ENCODE data around the gene PPP1R9A. TPM values are rescaled to one million over a fixed set of nuclear protein-coding genes. Genes with fewer than 3 reads are reported as not detected.

The PPP1R9A gene
- total and polyA plus RNA-seq, 10 of the 15 experiments (the other 5 are each of a cell fraction or from before 2014, with no cell fraction given), result 0.04 to 0.12 TPM; not detected in 8

DNA sequence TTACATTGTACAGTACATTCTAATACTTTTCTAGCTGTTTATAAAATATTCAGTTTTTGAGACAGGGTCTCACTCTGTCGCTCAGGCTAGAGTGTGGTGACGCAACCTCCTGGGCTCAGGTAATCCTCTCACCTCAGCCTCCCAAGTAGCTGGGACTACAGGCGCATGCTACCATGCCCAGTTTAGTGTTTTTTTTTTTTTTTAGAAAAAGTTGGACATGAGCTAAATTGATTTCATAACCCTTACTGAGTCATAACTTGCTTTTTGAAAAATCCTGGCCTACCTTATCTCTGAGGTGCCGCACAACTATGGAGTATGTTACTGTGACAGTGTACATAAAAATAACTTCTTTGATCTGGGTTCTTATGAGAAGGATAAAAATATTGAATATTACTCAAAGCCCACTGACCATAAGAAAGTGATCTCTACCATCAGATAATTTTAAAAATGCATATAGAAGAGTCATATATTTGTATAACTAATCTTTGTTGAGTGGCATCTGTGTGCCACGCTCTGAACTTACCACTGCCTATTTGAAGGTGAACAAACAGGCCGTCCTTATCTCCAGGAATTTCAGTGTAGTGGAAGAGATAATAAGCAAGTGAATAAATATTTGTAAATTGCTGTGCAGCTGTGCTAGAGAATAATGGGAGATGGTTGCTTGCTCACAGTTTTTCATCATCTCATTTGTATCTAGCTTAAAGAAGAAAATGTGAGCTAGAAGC is 73.2 kb downstream of the PPP1R9A start:
- Histone ChIP-seq H3K27ac (ENCODE audit: control insufficient read depth, insufficient read depth) (no peak overlapping the region), H4K20me1 (ENCODE audit: control insufficient read depth, insufficient read depth) (no peaks in the 10 kb centered on the region), H3K4me2 (ENCODE audit: control insufficient read depth, insufficient read depth) (no peak overlapping the region), H3K79me2 (ENCODE audit: control insufficient read depth, insufficient read depth, low read length) (no peaks in the 10 kb centered on the region), H3K4me1 (ENCODE audit: control insufficient read depth, insufficient read depth, low read length) (no peaks in the 10 kb centered on the region), H3K27me3 (replicated peaks in 1 of 2; ENCODE audit: control insufficient read depth in 2 of 2, insufficient read depth in 2 of 2, low read length in 1 of 2) (no peaks in the 10 kb centered on the region), H3K9ac (ENCODE audit: control insufficient read depth, insufficient read depth, low read length) (no peak overlapping the region), H3K36me3 (ENCODE audit: control insufficient read depth in 2 of 2, insufficient read depth in 2 of 2, low read length in 1 of 2) (no peaks in the 10 kb centered on the region), H3K4me3 (no peak overlapping the region), H3K9me3 (replicated peaks; ENCODE audit: control insufficient read depth, insufficient read depth, low read length) (no peaks in the 10 kb centered on the region), H2AFZ (ENCODE audit: control insufficient read depth, low read depth, low read length) (no peak overlapping the region)
- ChIA-PET RAD21 (ENCODE audit: unreplicated experiment) (no interaction called here), POLR2A (interaction anchor here (0.6 kb wide), 1 partner anchor 415 kb away, joined by 5 read pairs; the partner anchor contains the start of gene PON3), SMC1A (ENCODE audit: uncharacterized antibody, unreplicated experiment) (no interaction called here), CTCF (no interaction called here)
- ATAC-seq, result no peak
- FAIRE-seq, result no peak
- no peak for DNase-seq (ENCODE audit: low read depth, low spot score)
- intact Hi-C loops (cut with micrococcal nuclease; ENCODE audit: unreplicated experiment), result no loop called here
- BruUV-seq (replicated peaks), result no TSS peak
- in situ Hi-C loops (cut with MboI), result no loop called here
- WGBS (ENCODE audit: insufficient coverage, insufficient replicate concordance, low lambda C conversion rate, missing lambda C conversion rate), result 80% methylated on average over 6 of the region's 6 CpGs
- TF ChIP-seq BCL11A (IDR thresholded peaks at IDR 0.05; ENCODE audit: low read depth, low read length), result no peak
- TF ChIP-seq TARDBP (IDR thresholded peaks at IDR 0.05; ENCODE audit: borderline replicate concordance), result no peak
- TF ChIP-seq IRF4 (IDR thresholded peaks at IDR 0.05; ENCODE audit: low read depth, low read length), result no peak
- no peak for TF ChIP-seq SMARCA5 (IDR thresholded peaks at IDR 0.05)
- no peak for TF ChIP-seq BACH1 (IDR thresholded peaks at IDR 0.05; ENCODE audit: borderline replicate concordance)
- no peak for TF ChIP-seq CUX1 (IDR thresholded peaks at IDR 0.05; ENCODE audit: insufficient replicate concordance, low read depth, low read length)
- no peak for TF ChIP-seq CBFB (IDR thresholded peaks at IDR 0.05; ENCODE audit: low read depth)
- no peak for TF ChIP-seq BCL3 (IDR thresholded peaks at IDR 0.05; ENCODE audit: borderline replicate concordance, insufficient read depth, low read depth, low read length, poor library complexity, severe bottlenecking)
- no peak for TF ChIP-seq CREM (IDR thresholded peaks at IDR 0.05; ENCODE audit: low read depth)
- TF ChIP-seq, protein P1, sequence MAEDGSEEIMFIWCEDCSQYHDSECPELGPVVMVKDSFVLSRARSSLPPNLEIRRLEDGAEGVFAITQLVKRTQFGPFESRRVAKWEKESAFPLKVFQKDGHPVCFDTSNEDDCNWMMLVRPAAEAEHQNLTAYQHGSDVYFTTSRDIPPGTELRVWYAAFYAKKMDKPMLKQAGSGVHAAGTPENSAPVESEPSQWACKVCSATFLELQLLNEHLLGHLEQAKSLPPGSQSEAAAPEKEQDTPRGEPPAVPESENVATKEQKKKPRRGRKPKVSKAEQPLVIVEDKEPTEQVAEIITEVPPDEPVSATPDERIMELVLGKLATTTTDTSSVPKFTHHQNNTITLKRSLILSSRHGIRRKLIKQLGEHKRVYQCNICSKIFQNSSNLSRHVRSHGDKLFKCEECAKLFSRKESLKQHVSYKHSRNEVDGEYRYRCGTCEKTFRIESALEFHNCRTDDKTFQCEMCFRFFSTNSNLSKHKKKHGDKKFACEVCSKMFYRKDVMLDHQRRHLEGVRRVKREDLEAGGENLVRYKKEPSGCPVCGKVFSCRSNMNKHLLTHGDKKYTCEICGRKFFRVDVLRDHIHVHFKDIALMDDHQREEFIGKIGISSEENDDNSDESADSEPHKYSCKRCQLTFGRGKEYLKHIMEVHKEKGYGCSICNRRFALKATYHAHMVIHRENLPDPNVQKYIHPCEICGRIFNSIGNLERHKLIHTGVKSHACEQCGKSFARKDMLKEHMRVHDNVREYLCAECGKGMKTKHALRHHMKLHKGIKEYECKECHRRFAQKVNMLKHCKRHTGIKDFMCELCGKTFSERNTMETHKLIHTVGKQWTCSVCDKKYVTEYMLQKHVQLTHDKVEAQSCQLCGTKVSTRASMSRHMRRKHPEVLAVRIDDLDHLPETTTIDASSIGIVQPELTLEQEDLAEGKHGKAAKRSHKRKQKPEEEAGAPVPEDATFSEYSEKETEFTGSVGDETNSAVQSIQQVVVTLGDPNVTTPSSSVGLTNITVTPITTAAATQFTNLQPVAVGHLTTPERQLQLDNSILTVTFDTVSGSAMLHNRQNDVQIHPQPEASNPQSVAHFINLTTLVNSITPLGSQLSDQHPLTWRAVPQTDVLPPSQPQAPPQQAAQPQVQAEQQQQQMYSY (CRISPR knock-in tag; IDR thresholded peaks at IDR 0.05), result no peak
- no peak for TF ChIP-seq RELA (IDR thresholded peaks at IDR 0.05; ENCODE audit: borderline replicate concordance, partially characterized antibody)
- no peak for TF ChIP-seq RFX5 (IDR thresholded peaks at IDR 0.05; ENCODE audit: low read depth, low read length)
- no peak for TF ChIP-seq MAX (IDR thresholded peaks at IDR 0.05; ENCODE audit: low read depth, low read length)

Measured in GM12878 (cell line).